ENCODE results near the gene AADACL3.

DNA sequence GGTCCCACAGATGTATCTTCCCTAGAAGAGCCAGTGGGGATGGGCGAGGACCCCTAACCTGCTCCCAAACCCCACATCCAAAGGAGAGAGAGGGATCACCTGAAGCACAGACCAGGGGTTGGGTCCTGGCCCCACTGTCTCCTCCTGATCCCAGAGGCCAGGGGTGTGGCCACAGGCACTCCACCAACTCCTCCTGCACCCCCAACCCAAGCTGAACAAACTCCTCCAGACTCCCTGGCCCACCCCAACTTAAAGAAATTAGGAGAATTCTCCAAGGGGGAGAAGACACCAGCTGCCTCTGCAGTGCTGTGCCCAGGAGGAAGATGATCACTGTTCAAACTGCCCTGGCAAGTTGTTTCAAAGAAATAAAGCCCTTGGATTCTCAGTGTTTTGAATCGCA is 53.1 kb downstream of the AADACL3 start:
- TF ChIP-seq, protein P1, sequence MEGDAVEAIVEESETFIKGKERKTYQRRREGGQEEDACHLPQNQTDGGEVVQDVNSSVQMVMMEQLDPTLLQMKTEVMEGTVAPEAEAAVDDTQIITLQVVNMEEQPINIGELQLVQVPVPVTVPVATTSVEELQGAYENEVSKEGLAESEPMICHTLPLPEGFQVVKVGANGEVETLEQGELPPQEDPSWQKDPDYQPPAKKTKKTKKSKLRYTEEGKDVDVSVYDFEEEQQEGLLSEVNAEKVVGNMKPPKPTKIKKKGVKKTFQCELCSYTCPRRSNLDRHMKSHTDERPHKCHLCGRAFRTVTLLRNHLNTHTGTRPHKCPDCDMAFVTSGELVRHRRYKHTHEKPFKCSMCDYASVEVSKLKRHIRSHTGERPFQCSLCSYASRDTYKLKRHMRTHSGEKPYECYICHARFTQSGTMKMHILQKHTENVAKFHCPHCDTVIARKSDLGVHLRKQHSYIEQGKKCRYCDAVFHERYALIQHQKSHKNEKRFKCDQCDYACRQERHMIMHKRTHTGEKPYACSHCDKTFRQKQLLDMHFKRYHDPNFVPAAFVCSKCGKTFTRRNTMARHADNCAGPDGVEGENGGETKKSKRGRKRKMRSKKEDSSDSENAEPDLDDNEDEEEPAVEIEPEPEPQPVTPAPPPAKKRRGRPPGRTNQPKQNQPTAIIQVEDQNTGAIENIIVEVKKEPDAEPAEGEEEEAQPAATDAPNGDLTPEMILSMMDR (IDR thresholded peaks at IDR 0.05; ENCODE audit: control extremely low read depth in 1 of 3, insufficient read depth in 1 of 3, low read depth in 1 of 3, low read length in 3 of 3), result no peak
- TF ChIP-seq EZH2 (IDR thresholded peaks at IDR 0.05; ENCODE audit: low read depth, low read length, severe bottlenecking) (no peak), CEBPB (IDR thresholded peaks at IDR 0.05; ENCODE audit: low read depth, low read length) (no peak), POLR2A (IDR thresholded peaks at IDR 0.05; ENCODE audit: control extremely low read depth in 1 of 2, low read depth in 2 of 2, low read length in 2 of 2) (no peak), CBX8 (IDR thresholded peaks at IDR 0.05; ENCODE audit: borderline replicate concordance, low read depth, low read length) (no peak), EP300 (IDR thresholded peaks at IDR 0.05; ENCODE audit: borderline replicate concordance in 1 of 2, low read depth in 2 of 2, low read length in 2 of 2) (no peak), YY1 (IDR thresholded peaks at IDR 0.05; ENCODE audit: low read depth, low read length) (no peak)
